A549 (cell line): Measurements from ENCODE around the gene HGS. TPM values are rescaled to one million over a fixed set of nuclear protein-coding genes. Genes with fewer than 3 reads are reported as not detected.
A peak's percentile ranks its signal among the peaks of the same experiment; 100 is the strongest.

Experiments used
- ATAC-seq, 2 experiments: fragments of 200-7000 bp in 1 of 2; fragments of >200 bp in 1 of 2; cut with Nextera tagmentation in 1 of 2; cut with Tn5 transposase in 1 of 2; 3 replicates each; pipeline versions ENCODE4 v1.8.0 to v1.9.1; 2018 to 2020; ENCODE audit warnings: mild to moderate bottlenecking in 1 of 2, moderate library complexity in 1 of 2
- CTCF ChIA-PET: fragments of 300-600 bp; sonication (Branson Sonifier 250); formaldehyde crosslinking; extraction: SDS; loops from one replicate; lab custom pipeline; 2021; ENCODE audit warnings: antibody characterized with exemption, inconsistent platforms; lab: Yijun Ruan, JAX
- POLR2A ChIA-PET: fragments of 350-600 bp; formaldehyde crosslinking; extraction: SDS; loops from one replicate; lab custom pipeline; 2021; ENCODE audit warnings: antibody characterized with exemption, inconsistent platforms; lab: Yijun Ruan, JAX
- DNase-seq, 2 experiments: peaks; one replicate each; pipeline versions ENCODE4 v3.0.0 to v3.0.0-alpha.2; 2011 to 2016; ENCODE audit warnings: low read depth in 1 of 2, low spot score in 1 of 2
- FAIRE-seq: peaks from 2 replicates; lab custom pipeline; 2011; peaks lifted over from hg19 to GRCh38; lab: Jason Lieb, UNC
- H3K27ac ChIP-seq, 2 experiments: fragments of >200 bp; sonication (Bioruptor Twin); formaldehyde crosslinking; 3 replicates each; pipeline ENCODE4 v1.5.1; 2016 to 2017
- H3K4me1 ChIP-seq: fragments of >200 bp; sonication (Bioruptor Twin); formaldehyde crosslinking; 3 replicates; pipeline ENCODE4 v1.6.1; 2016
- H3K4me2 ChIP-seq: fragments of >200 bp; sonication (Bioruptor Twin); formaldehyde crosslinking; 3 replicates; pipeline ENCODE4 v1.6.1; 2016
- H3K4me3 ChIP-seq: fragments of >200 bp; sonication (Bioruptor Twin); formaldehyde crosslinking; 3 replicates; pipeline ENCODE4 v1.5.1; 2016
- H3K9me3 ChIP-seq: fragments of >200 bp; sonication (Bioruptor Twin); formaldehyde crosslinking; 3 replicates; pipeline ENCODE4 v1.6.1; 2016
- ATOH8 ChIP-seq: fragments of 250-450 bp; sonication (Bioruptor Pico); IDR thresholded peaks from 2 replicates; pipeline ENCODE4 v1.5.0; 2020; ENCODE audit warnings: low read depth, mild to moderate bottlenecking, moderate library complexity
- BHLHE40 ChIP-seq: IDR thresholded peaks from 2 replicates; pipeline ENCODE4 v1.6.1; 2012; ENCODE audit warnings: low read depth, low read length, inconsistent platforms
- CBX8 ChIP-seq: fragments of 200-600 bp; sonication (generic); IDR thresholded peaks from 2 replicates; pipeline ENCODE4 v1.6.1; 2016
- CTCF ChIP-seq: fragments of >200 bp; sonication (Bioruptor Twin); formaldehyde crosslinking; IDR thresholded peaks from 3 replicates; pipeline ENCODE4 v1.5.1; 2016
- EP300 ChIP-seq, 2 experiments: fragments of >200 bp; sonication (Bioruptor Twin); formaldehyde crosslinking; IDR thresholded peaks; 2 replicates in 1 of 2; 3 replicates in 1 of 2; pipeline ENCODE4 v1.6.1; 2016 to 2017
- ESRRA ChIP-seq: fragments of 150-350 bp; IDR thresholded peaks from 2 replicates; pipeline ENCODE4 v1.6.1; 2014; ENCODE audit warnings: mild to moderate bottlenecking, low read length, borderline replicate concordance
- HOXB13 ChIP-seq: fragments of 250-450 bp; sonication (Bioruptor Pico); IDR thresholded peaks from 2 replicates; pipeline ENCODE4 v1.5.0; 2020; ENCODE audit warnings: low read depth, mild to moderate bottlenecking, moderate library complexity
- HOXB5 ChIP-seq: fragments of 250-450 bp; sonication (Bioruptor Pico); IDR thresholded peaks from 2 replicates; pipeline ENCODE4 v1.5.0; 2020; ENCODE audit warnings: mild to moderate bottlenecking, moderate library complexity
- MYC ChIP-seq: IDR thresholded peaks from 2 replicates; pipeline ENCODE4 v1.6.1; 2012; ENCODE audit warnings: mild to moderate bottlenecking, inconsistent platforms, low read length, improper control_type of control experiment, borderline replicate concordance
- NR3C1 ChIP-seq: fragments of >200 bp; sonication (Bioruptor Twin); formaldehyde crosslinking; IDR thresholded peaks from 3 replicates; pipeline ENCODE4 v1.6.1; 2017
- PHF8 ChIP-seq: fragments of 200-600 bp; sonication (generic); IDR thresholded peaks from 2 replicates; pipeline ENCODE4 v1.6.1; 2016; ENCODE audit warnings: low read depth, mild to moderate bottlenecking, antibody characterized with exemption, moderate library complexity, borderline replicate concordance
- REST ChIP-seq: fragments of 200-600 bp; sonication (generic); IDR thresholded peaks from 2 replicates; pipeline ENCODE4 v1.6.1; 2016; ENCODE audit warnings: antibody characterized with exemption, mild to moderate bottlenecking, moderate library complexity
- USF2 ChIP-seq: fragments of 450-650 bp; IDR thresholded peaks from 2 replicates; pipeline ENCODE4 v1.6.1; 2014; ENCODE audit warnings: antibody characterized with exemption
- ZNF302 ChIP-seq: fragments of 250-450 bp; sonication (Bioruptor Pico); IDR thresholded peaks from 2 replicates; pipeline ENCODE4 v1.9.0; 2021; ENCODE audit warnings: inconsistent platforms, mild to moderate bottlenecking, moderate library complexity
- WGBS: methylation state at CpG from one replicate; pipeline ENCODE4 v1.1.6; 2017; ENCODE audit errors: missing lambda C conversion rate; 5-methylcytosine and 5-hydroxymethylcytosine counted together
- polyA plus RNA-seq, 4 experiments: library from polyadenylated mRNA; depleted of rRNA in 3 of 4; stranded (reverse); fragments of >200 nt; fragmentation: RNase III in 1 of 4; extraction: RNeasy Plus Mini Kit Qiagen cat#74134 plus additional on column Dnase treatment in 1 of 4; gene quantifications; 2 replicates in 3 of 4; 3 replicates in 1 of 4; pipeline ENCODE4 v1.2.3, GENCODE V29; 2011 to 2017

The HGS gene
- polyA plus RNA-seq, 2 of the 4 experiments (the other 2 are of a cell fraction): 85.9 to 130 TPM

GRCh38 chr17:81703747-81704654, 20.2 kb downstream of the HGS start:
- no peak for FAIRE-seq
- no peak for DNase-seq
- 16% methylated on average over 25 of the region's 27 CpGs for WGBS
- TF ChIP-seq PHF8 (0 out of 2 replicates have a peak, but pooled peaks have one; percentile 3), ESRRA (no peak)
- TF ChIP-seq, all 56 proteins: peak for 1
- ChIA-PET CTCF (interaction anchor here (0.7 to 2.9 kb wide), 10 partner anchors 8 to 103 kb away, joined by 3 to 19 read pairs (median 4); partner anchors contain the start of genes ARL16 and HGS), POLR2A (interaction anchor here (0.6 to 3.7 kb wide), 10 partner anchors 9 to 129 kb away, joined by 3 to 42 read pairs (median 4); partner anchors contain the start of genes ARL16, HGS, MCRIP1 and SLC25A10)
- no peak; a peak in 1 of 6 replicates for ATAC-seq
- Histone ChIP-seq H3K27ac (peak overlapping the region; percentile 97 to 98), H3K4me2 (peak overlapping the region; percentile 89), H3K9me3 (no peaks in the 10 kb centered on the region), H3K4me1 (peaks cover 22% of the 10 kb centered on the region), H3K4me3 (peak overlapping the region; percentile 90)

- ChIA-PET CTCF (interaction anchor here (0.8 to 1.6 kb wide), 3 partner anchors 10 to 22 kb away, joined by 3 to 4 read pairs (median 3); partner anchors contain the start of genes ARL16 and HGS), POLR2A (no interaction called here)
- Histone ChIP-seq H3K27ac (no peak overlapping the region), H3K4me3 (no peak overlapping the region), H3K4me1 (peaks cover 20% of the 10 kb centered on the region), H3K9me3 (no peaks in the 10 kb centered on the region)
- ATAC-seq: no peak
- no peak for FAIRE-seq
- 95% methylated on average over 30 of the region's 30 CpGs for WGBS
- no peak for TF ChIP-seq ATOH8 (CRISPR knock-in tag)
- no peak for TF ChIP-seq CTCF
- TF ChIP-seq HOXB5: no peak
- TF ChIP-seq BHLHE40: no peak
- TF ChIP-seq ZNF302 (CRISPR knock-in tag): no peak
- TF ChIP-seq CBX8: no peak
- no peak for TF ChIP-seq MYC
- no peak for TF ChIP-seq HOXB13 (CRISPR knock-in tag)
- TF ChIP-seq REST: no peak
- TF ChIP-seq EP300 (IDR thresholded peaks at IDR 0.05): no peak
- no peak for TF ChIP-seq USF2
- TF ChIP-seq NR3C1: no peak
- TF ChIP-seq, all 56 proteins: peak for 0
- no peak overlapping the region for H3K4me2 ChIP-seq
- DNase-seq: no peak
These were observed 21.9 kb downstream of the HGS start for GRCh38 chr17:81705518-81706231.
